H9 (cell line): ENCODE data around the gene PRAMEF12. TPM values are rescaled to one million over a fixed set of nuclear protein-coding genes. Genes with fewer than 3 reads are reported as not detected.

Experiments used
- DNase-seq: peaks from one replicate; pipeline ENCODE4 v3.0.0-alpha.2; 2017
- H2AFZ ChIP-seq: one replicate; pipeline ENCODE4 v1.6.1; 2013; ENCODE audit warnings: mild to moderate bottlenecking, low read length, control low read depth, moderate library complexity
- H2AK5ac ChIP-seq: 2 replicates; pipeline ENCODE4 v1.6.1; 2013; ENCODE audit warnings: low read length, control low read depth, mixed read lengths; ENCODE audit not compliant: insufficient read length
- H2BK120ac ChIP-seq: one replicate; pipeline ENCODE4 v1.6.1; 2013; ENCODE audit warnings: low read depth, mild to moderate bottlenecking, low read length, control low read depth, inconsistent platforms; ENCODE audit not compliant: poor library complexity, severe bottlenecking
- H2BK12ac ChIP-seq: 2 replicates; pipeline ENCODE4 v1.6.1; 2013; ENCODE audit warnings: low read length, control low read depth, mixed read lengths, low read depth; ENCODE audit not compliant: insufficient read length
- H2BK15ac ChIP-seq: 2 replicates; pipeline ENCODE4 v1.6.1; 2013; ENCODE audit warnings: low read depth, low read length, control low read depth
- H2BK20ac ChIP-seq: one replicate; pipeline ENCODE4 v1.6.1; 2013; ENCODE audit warnings: low read depth, mild to moderate bottlenecking, low read length, control low read depth, inconsistent platforms; ENCODE audit not compliant: poor library complexity, severe bottlenecking
- H2BK5ac ChIP-seq: 2 replicates; pipeline ENCODE4 v1.6.1; 2013; ENCODE audit warnings: low read length, control low read depth, mixed read lengths; ENCODE audit not compliant: insufficient read length
- H3K14ac ChIP-seq: 2 replicates; pipeline ENCODE4 v1.6.1; 2013; ENCODE audit warnings: low read length, control low read depth; ENCODE audit not compliant: insufficient read depth
- H3K18ac ChIP-seq: 2 replicates; pipeline ENCODE4 v1.6.1; 2013; ENCODE audit warnings: low read depth, mild to moderate bottlenecking, mixed read lengths, low read length, control low read depth; ENCODE audit not compliant: insufficient read length
- H3K23ac ChIP-seq: 2 replicates; pipeline ENCODE4 v1.6.1; 2013; ENCODE audit warnings: low read length, control low read depth, mixed read lengths, low read depth; ENCODE audit not compliant: insufficient read length
- H3K23me2 ChIP-seq: 2 replicates; pipeline ENCODE4 v1.6.1; 2013; ENCODE audit warnings: low read depth, mild to moderate bottlenecking, mixed read lengths, low read length, control low read depth; ENCODE audit not compliant: insufficient read length, poor library complexity, severe bottlenecking
- H3K27ac ChIP-seq: 2 replicates; pipeline ENCODE4 v1.5.1; 2013; ENCODE audit warnings: low read length, control low read depth, mixed read lengths, low read depth; ENCODE audit not compliant: insufficient read length
- H3K27me3 ChIP-seq: 2 replicates; pipeline ENCODE4 v1.6.1; 2013; ENCODE audit warnings: low read length, control low read depth, inconsistent platforms; ENCODE audit not compliant: insufficient read depth
- H3K4ac ChIP-seq: 2 replicates; pipeline ENCODE4 v1.6.1; 2013; ENCODE audit warnings: low read depth, mild to moderate bottlenecking, control low read depth, inconsistent platforms, low read length, moderate library complexity
- H3K4me1 ChIP-seq: 2 replicates; pipeline ENCODE4 v1.6.1; 2013; ENCODE audit warnings: low read length, control low read depth, inconsistent platforms; ENCODE audit not compliant: insufficient read depth
- H3K4me2 ChIP-seq: 2 replicates; pipeline ENCODE4 v1.6.1; 2013; ENCODE audit warnings: low read length, control low read depth, mixed read lengths; ENCODE audit not compliant: insufficient read length, insufficient read depth
- H3K56ac ChIP-seq: 2 replicates; pipeline ENCODE4 v1.6.1; 2013; ENCODE audit warnings: low read depth, mild to moderate bottlenecking, mixed read lengths, low read length, control low read depth; ENCODE audit not compliant: insufficient read length
- H3K79me1 ChIP-seq: 2 replicates; pipeline ENCODE4 v1.6.1; 2013; ENCODE audit warnings: low read depth, mild to moderate bottlenecking, moderate library complexity, low read length, control low read depth, inconsistent platforms; ENCODE audit not compliant: insufficient read depth, poor library complexity, severe bottlenecking
- H3K79me2 ChIP-seq: 2 replicates; pipeline ENCODE4 v1.6.1; 2013; ENCODE audit warnings: low read length, control low read depth, inconsistent platforms; ENCODE audit not compliant: insufficient read depth
- H3K9ac ChIP-seq: 2 replicates; pipeline ENCODE4 v1.6.1; 2013; ENCODE audit warnings: low read length, control low read depth, mixed read lengths; ENCODE audit not compliant: insufficient read length; ENCODE audit errors: extremely low read depth
- H3K9me3 ChIP-seq: one replicate; pipeline ENCODE4 v1.6.1; 2013; ENCODE audit warnings: low read depth, low read length, inconsistent platforms; ENCODE audit not compliant: control insufficient read depth
- H3T11ph ChIP-seq: one replicate; pipeline ENCODE4 v1.6.1; 2013; ENCODE audit warnings: mild to moderate bottlenecking, low read length, control low read depth, inconsistent platforms
- H4K20me1 ChIP-seq: one replicate; pipeline ENCODE4 v1.6.1; 2013; ENCODE audit not compliant: control insufficient read depth, insufficient read length, insufficient read depth
- H4K5ac ChIP-seq: 2 replicates; pipeline ENCODE4 v1.6.1; 2013; ENCODE audit warnings: low read depth, mild to moderate bottlenecking, mixed read lengths, low read length, control low read depth; ENCODE audit not compliant: insufficient read length
- H4K8ac ChIP-seq: replicated peaks from 2 replicates; pipeline ENCODE4 v1.6.1; 2013; ENCODE audit warnings: low read length, control low read depth, mixed read lengths, low read depth; ENCODE audit not compliant: insufficient read length
- H4K91ac ChIP-seq: 2 replicates; pipeline ENCODE4 v1.6.1; 2013; ENCODE audit warnings: low read depth, mild to moderate bottlenecking, moderate library complexity, mixed read lengths, low read length, control low read depth; ENCODE audit not compliant: insufficient read length
- H3K27ac Mint-ChIP-seq, 3 experiments: 2 replicates in 2 of 3; 3 replicates in 1 of 3; pipeline ENCODE4 v1.8.0; 2020 to 2021; ENCODE audit warnings: mixed read lengths in 3 of 3, mild to moderate bottlenecking in 1 of 3, moderate library complexity in 1 of 3
- H3K27me3 Mint-ChIP-seq: 2 replicates; pipeline ENCODE4 v1.8.0; 2021; ENCODE audit warnings: low read depth, mild to moderate bottlenecking, moderate library complexity, mixed read lengths
- H3K36me3 Mint-ChIP-seq, 3 experiments: 2 replicates in 2 of 3; 3 replicates in 1 of 3; pipeline ENCODE4 v1.8.0; 2020 to 2021; ENCODE audit warnings: low read depth in 3 of 3, mixed read lengths in 3 of 3; ENCODE audit not compliant: insufficient read depth in 1 of 3
- H3K4me1 Mint-ChIP-seq, 2 experiments: 2 replicates each; pipeline ENCODE4 v1.8.0; 2020; ENCODE audit warnings: mixed read lengths in 2 of 2
- H3K4me3 Mint-ChIP-seq, 2 experiments: 2 replicates in 1 of 2; 3 replicates in 1 of 2; pipeline ENCODE4 v1.8.0; 2020 to 2021; ENCODE audit warnings: mild to moderate bottlenecking in 2 of 2, mixed read lengths in 2 of 2, moderate library complexity in 1 of 2
- H3K9me3 Mint-ChIP-seq, 2 experiments: 2 replicates in 1 of 2; 3 replicates in 1 of 2; pipeline ENCODE4 v1.8.0; 2020; ENCODE audit warnings: mild to moderate bottlenecking in 2 of 2, mixed read lengths in 2 of 2, moderate library complexity in 1 of 2
- CTCF ChIP-seq: fragments of 200-600 bp; sonication (generic); conservative IDR thresholded peaks from 3 replicates; pipeline ENCODE4 v1.8.0; 2021; ENCODE audit warnings: antibody characterized with exemption, mild to moderate bottlenecking
- WGBS: extraction: QIAGEN DNeasy Blood & Tissue Kit; methylation state at CpG from one replicate; pipeline ENCODE4 v1.1.7; 2013; ENCODE audit warnings: missing lambda C conversion rate, low lambda C conversion rate, mixed read lengths; ENCODE audit not compliant: insufficient read length; ENCODE audit errors: extremely low coverage; 5-methylcytosine and 5-hydroxymethylcytosine counted together
- total RNA-seq: library from RNA; stranded (reverse); gene quantifications from 2 replicates; pipeline ENCODE4 v1.2.1, GENCODE V29; 2021

PRAMEF12 gene
- total RNA-seq, 1 experiment from 2014 or later: not detected

DNA sequence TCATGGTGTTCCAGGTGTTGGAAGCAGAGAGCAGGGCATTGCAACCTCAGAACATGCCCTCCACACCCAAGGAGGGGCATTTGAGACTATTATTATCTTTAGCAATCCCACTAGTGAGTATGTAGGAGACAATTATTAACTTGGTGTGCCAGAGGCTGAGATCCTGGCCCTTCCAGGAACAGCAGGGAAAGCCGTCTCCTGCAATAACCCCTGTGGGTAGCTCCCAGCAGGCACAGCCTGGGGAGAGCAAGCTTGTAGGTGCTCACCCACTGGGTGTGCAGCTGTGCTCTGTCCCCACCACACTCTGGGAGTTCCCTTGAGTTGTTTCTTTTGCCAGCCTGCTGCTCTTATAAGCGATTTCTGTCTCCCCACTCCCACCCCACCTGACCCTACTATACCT lies 17.3 kb upstream of the PRAMEF12 start:
- Histone ChIP-seq H2BK12ac (no peak overlapping the region), H3K23ac (no peak overlapping the region), H3K56ac (no peak overlapping the region), H3K9me3 (no peaks in the 10 kb centered on the region), H2AK5ac (no peak overlapping the region), H3K27me3 (no peaks in the 10 kb centered on the region), H3T11ph (no peak overlapping the region), H2BK5ac (no peak overlapping the region), H3K4me1 (no peaks in the 10 kb centered on the region), H3K79me2 (no peaks in the 10 kb centered on the region), H3K79me1 (no peaks in the 10 kb centered on the region), H4K20me1 (no peaks in the 10 kb centered on the region), H3K23me2 (no peaks in the 10 kb centered on the region), H3K9ac (no peak overlapping the region), H2BK120ac (no peak overlapping the region), H2BK20ac (no peak overlapping the region), H3K27ac (no peak overlapping the region), H3K14ac (no peak overlapping the region), H3K4ac (no peak overlapping the region), H2BK15ac (no peak overlapping the region), H4K5ac (no peak overlapping the region), H2AFZ (no peak overlapping the region), H4K91ac (no peak overlapping the region), H3K4me2 (no peak overlapping the region), H4K8ac (no peak overlapping the region), H3K18ac (no peak overlapping the region)
- TF ChIP-seq CTCF: no peak
- no peak overlapping the region for H3K4me3 Mint-ChIP-seq
- no peak overlapping the region for H3K27ac Mint-ChIP-seq
- peaks cover 14% of the 10 kb centered on the region for H3K27me3 Mint-ChIP-seq
- no peak for DNase-seq
- peaks cover 2 to 5% of the 10 kb centered on the region in 2 experiments; a peak in 2 of 4 replicates for H3K4me1 Mint-ChIP-seq
- no CpG with 5 or more reads among the region's 2 CpGs for WGBS
- H3K9me3 Mint-ChIP-seq: peaks cover 0 to 3% of the 10 kb centered on the region in 2 experiments; a peak in 1 of 5 replicates
- H3K36me3 Mint-ChIP-seq: no peaks in the 10 kb centered on the region
